Upper lobe of right lung (tissue), 1 donor: ENCODE data around the gene KCNJ4. TPM values are rescaled to one million over a fixed set of nuclear protein-coding genes. Genes with fewer than 3 reads are reported as not detected.

Source experiments
- ATAC-seq: fragments of 200-7000 bp; cut with Tn5 transposase; one replicate; pipeline ENCODE4 v1.9.1; 2020; ENCODE audit warnings: mild to moderate bottlenecking, moderate library complexity
- DNase-seq: peaks from one replicate; pipeline ENCODE4 v3.0.0-alpha.2; 2020
- H3K27ac ChIP-seq: fragments of 200-600 bp; one replicate; pipeline ENCODE4 v1.8.0; 2022
- H3K27me3 ChIP-seq: fragments of 200-600 bp; one replicate; pipeline ENCODE4 v1.8.0; 2022; ENCODE audit warnings: mild to moderate bottlenecking
- H3K36me3 ChIP-seq: fragments of 200-600 bp; one replicate; pipeline ENCODE4 v1.8.0; 2022
- H3K4me1 ChIP-seq: fragments of 200-600 bp; one replicate; pipeline ENCODE4 v1.8.0; 2022
- H3K4me3 ChIP-seq: fragments of 200-600 bp; one replicate; pipeline ENCODE4 v1.8.0; 2022; ENCODE audit warnings: mild to moderate bottlenecking
- H3K9me3 ChIP-seq: fragments of 200-600 bp; one replicate; pipeline ENCODE4 v1.8.0; 2022
- CTCF ChIP-seq: fragments of 200-600 bp; IDR thresholded peaks from one replicate; pipeline ENCODE4 v1.8.0; 2022; ENCODE audit warnings: antibody characterized with exemption
- intact Hi-C: fragments of 100-400 bp; cut with DNase I; formaldehyde crosslinking; loops from one replicate; pipeline ENCODE4 v1.11.0; 2022
- long read RNA-seq: library from polyadenylated mRNA; unstranded; transcript quantifications from one replicate; pipeline ENCODE4 v2.0.0, GENCODE V29; 2021
- total RNA-seq: library from RNA; stranded (reverse); fragmentation: NEBNext Ultra II Directional; extraction: Animal tissue kit (Norgen Biotek cat#: 25700); gene quantifications from one replicate; pipeline ENCODE4 v1.2.1, GENCODE V29; 2021
- donor health status: DM: no; HTN: yes; CAD: no; lungs with severe emphysema.

Gene KCNJ4
- total RNA-seq, result not detected
- long read RNA-seq, result 0 reads

DNA sequence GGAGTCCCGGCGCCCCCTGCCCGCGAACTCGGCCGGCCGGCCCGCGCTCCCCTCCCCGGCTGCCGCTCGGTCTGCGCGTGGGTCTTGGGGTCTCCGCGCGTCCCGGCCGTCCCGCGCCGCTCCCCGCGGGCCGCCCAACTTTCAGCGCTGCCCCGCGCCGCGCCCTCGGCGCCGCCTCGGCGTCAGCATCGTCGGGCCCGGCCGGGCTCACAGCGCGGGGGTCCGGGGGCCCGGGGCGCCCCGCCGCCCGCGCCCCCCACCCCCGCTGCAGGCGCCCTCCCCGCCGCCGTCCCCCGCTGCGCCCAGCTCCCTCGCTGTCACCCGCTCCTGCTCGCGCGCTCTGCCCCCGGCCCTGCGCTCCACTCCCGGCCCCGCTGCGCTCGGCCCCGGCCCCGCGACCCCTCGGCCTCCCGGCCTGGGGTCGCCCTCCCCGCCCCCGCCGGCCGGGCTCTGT is at the start of gene KCNJ4:
TSS of gene KCNJ4 (minus strand) at position 124 of the 454 bp plus-strand sequence. CDS start 27,067 bp downstream, outside the sequence.
- Histone ChIP-seq H3K27me3 (peaks cover 67% of the 10 kb centered on the region), H3K36me3 (no peaks in the 10 kb centered on the region), H3K4me1 (no peaks in the 10 kb centered on the region), H3K4me3 (peak within 1 kb of the TSS; percentile 40), H3K27ac (no peak within 1 kb of the TSS), H3K9me3 (no peaks in the 10 kb centered on the region)
- TF ChIP-seq CTCF, result no peak
- DNase-seq (no peak), ATAC-seq (no peak)
- intact Hi-C loops, result no loop called here

- Histone ChIP-seq H3K27me3 (no peaks in the 10 kb centered on the region), H3K4me3 (peak overlapping the region; percentile 80), H3K36me3 (peaks cover 57% of the 10 kb centered on the region), H3K4me1 (peaks cover 47% of the 10 kb centered on the region), H3K9me3 (no peaks in the 10 kb centered on the region), H3K27ac (no peak overlapping the region)
- intact Hi-C loops, result no loop called here
- DNase-seq, result no peak
- TF ChIP-seq CTCF, result no peak
- no peak for ATAC-seq
Measured at GRCh38 chr22:38503021-38503420, 48.0 kb upstream of the KCNJ4 start.

- DNase-seq, result no peak
- no peak for ATAC-seq
- Histone ChIP-seq H3K27ac (no peak overlapping the region), H3K27me3 (no peaks in the 10 kb centered on the region), H3K4me1 (peaks cover 47% of the 10 kb centered on the region), H3K4me3 (peak overlapping the region; percentile 80), H3K36me3 (peaks cover 67% of the 10 kb centered on the region), H3K9me3 (no peaks in the 10 kb centered on the region)
- intact Hi-C loops, result no loop called here
- no peak for TF ChIP-seq CTCF
Measured at GRCh38 chr22:38501797-38502672, 47.0 kb upstream of the KCNJ4 start.

DNA sequence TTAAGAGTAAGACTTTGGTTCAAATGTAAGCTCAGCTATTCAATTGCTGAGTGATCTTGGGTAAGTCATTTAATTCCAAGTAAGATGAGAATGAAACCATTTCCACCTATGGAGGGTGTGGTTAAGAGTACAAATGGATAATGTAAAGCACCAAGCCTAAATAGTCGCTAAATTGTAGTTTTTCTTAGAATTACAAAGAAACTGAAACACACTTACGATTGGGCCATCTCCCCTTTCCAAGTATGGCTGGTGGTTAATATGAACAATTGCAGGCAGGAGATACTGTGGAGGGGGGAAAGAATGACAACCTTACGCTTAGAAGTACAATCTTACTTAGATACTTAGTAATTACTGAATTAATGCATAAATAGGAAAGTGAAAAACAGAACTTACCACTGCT is 42.9 kb upstream of the KCNJ4 start:
- Histone ChIP-seq H3K4me1 (peaks cover 29% of the 10 kb centered on the region), H3K36me3 (peaks cover 94% of the 10 kb centered on the region), H3K27me3 (no peaks in the 10 kb centered on the region), H3K4me3 (no peak overlapping the region), H3K9me3 (no peaks in the 10 kb centered on the region), H3K27ac (no peak overlapping the region)
- ATAC-seq (no peak), DNase-seq (no peak)
- TF ChIP-seq CTCF, result no peak
- intact Hi-C loops, result no loop called here

- Histone ChIP-seq H3K27ac (no peak overlapping the region), H3K9me3 (no peaks in the 10 kb centered on the region), H3K36me3 (peaks cover 100% of the 10 kb centered on the region), H3K4me3 (no peak overlapping the region), H3K27me3 (no peaks in the 10 kb centered on the region), H3K4me1 (peaks cover 15% of the 10 kb centered on the region)
- ATAC-seq (no peak), DNase-seq (no peak)
- intact Hi-C loops, result no loop called here
- TF ChIP-seq CTCF, result no peak
Measured at GRCh38 chr22:38494939-38495338, 39.9 kb upstream of the KCNJ4 start.
